HepG2 (cell line): ENCODE results near the gene R3HCC1L. TPM values are rescaled to one million over a fixed set of nuclear protein-coding genes. Genes with fewer than 3 reads are reported as not detected.

ENCODE experiments used
- ATAC-seq: fragments of 200-7000 bp; cut with Tn5 transposase; 3 replicates; pipeline ENCODE4 v1.9.1; 2020; ENCODE audit warnings: mild to moderate bottlenecking, moderate library complexity
- BruUV-seq: library from RNA; stranded (reverse); fragments of 400-500 nt; replicated peaks from 2 replicates; lab custom pipeline; 2021; lab: Mats Ljungman, UMichigan
- CTCF ChIA-PET: fragments of 300-600 bp; formaldehyde crosslinking; extraction: SDS; loops from one replicate; lab custom pipeline; 2021; ENCODE audit warnings: low total read pairs, inconsistent platforms, low intra/inter-chr PET ratio; lab: Yijun Ruan, JAX
- POLR2A ChIA-PET: fragments of 350-600 bp; sonication (Branson Sonifier 250); formaldehyde crosslinking; loops from one replicate; lab custom pipeline; 2020; ENCODE audit warnings: antibody characterized with exemption, inconsistent platforms; lab: Yijun Ruan, JAX
- DNase-seq: peaks from one replicate; pipeline ENCODE4 v3.0.0-alpha.2; 2015; ENCODE audit warnings: low spot score
- FAIRE-seq: peaks from 3 replicates; lab custom pipeline; 2011; peaks lifted over from hg19 to GRCh38; lab: Jason Lieb, UNC
- H2AFZ ChIP-seq: one replicate; pipeline ENCODE4 v1.6.1; 2011; ENCODE audit warnings: low read length, inconsistent platforms
- H3K27ac ChIP-seq: fragments of 300-600 bp; 3 replicates; pipeline ENCODE4 v1.8.0; 2011; ENCODE audit warnings: mixed run types, mild to moderate bottlenecking, mixed read lengths, low read length, inconsistent platforms; ENCODE audit not compliant: insufficient read depth; ENCODE audit errors: extremely low read length
- H3K27me3 ChIP-seq, 2 experiments: fragments of 200-600 bp in 1 of 2; 2 replicates in 1 of 2; 3 replicates in 1 of 2; pipeline versions ENCODE4 v1.6.0 to v1.8.0; 2011; ENCODE audit warnings: low read length in 2 of 2, mild to moderate bottlenecking in 2 of 2, moderate library complexity in 2 of 2, inconsistent platforms in 1 of 2; ENCODE audit not compliant: insufficient read depth in 2 of 2, control insufficient read depth in 1 of 2
- H3K36me3 ChIP-seq, 2 experiments: fragments of 200-600 bp in 1 of 2; replicated peaks in 1 of 2; 2 replicates in 1 of 2; 3 replicates in 1 of 2; pipeline versions ENCODE4 v1.5.1 to v1.8.0; 2011; ENCODE audit warnings: low read length in 2 of 2, inconsistent platforms in 1 of 2; ENCODE audit not compliant: insufficient read depth in 2 of 2, control insufficient read depth in 1 of 2
- H3K4me1 ChIP-seq: 2 replicates; pipeline ENCODE4 v1.5.1; 2012; ENCODE audit warnings: low read length, inconsistent platforms; ENCODE audit not compliant: insufficient read depth
- H3K4me2 ChIP-seq: 2 replicates; pipeline ENCODE4 v1.6.0; 2011; ENCODE audit warnings: low read depth, low read length, inconsistent platforms
- H3K4me3 ChIP-seq, 3 experiments: fragments of 200-600 bp in 1 of 3; sonication (generic), shearing (Covaris generic) in 1 of 3; replicated peaks in 1 of 3; 2 replicates each; pipeline ENCODE4 v1.5.1; 2011 to 2016; ENCODE audit warnings: low read length in 3 of 3, inconsistent platforms in 2 of 3, low read depth in 2 of 3, mild to moderate bottlenecking in 2 of 3, control low read depth in 1 of 3, mixed read lengths in 1 of 3; ENCODE audit not compliant: insufficient read depth in 1 of 3
- H3K79me2 ChIP-seq: one replicate; pipeline ENCODE4 v1.6.1; 2011; ENCODE audit warnings: low read length, inconsistent platforms; ENCODE audit not compliant: insufficient read depth
- H3K9ac ChIP-seq: 2 replicates; pipeline ENCODE4 v1.6.0; 2011; ENCODE audit warnings: mild to moderate bottlenecking, low read depth, low read length, inconsistent platforms; ENCODE audit not compliant: insufficient read depth
- H3K9me3 ChIP-seq: 2 replicates; pipeline ENCODE4 v1.5.1; 2012; ENCODE audit warnings: mild to moderate bottlenecking, low read length
- H4K20me1 ChIP-seq: 2 replicates; pipeline ENCODE4 v1.6.0; 2011; ENCODE audit warnings: inconsistent platforms, mild to moderate bottlenecking, low read length, moderate library complexity; ENCODE audit not compliant: insufficient read depth
- MIER2 ChIP-seq: IDR thresholded peaks from 2 replicates; pipeline ENCODE4 v1.6.1; 2016; ENCODE audit warnings: missing biosample characterization, missing genetic modification reagents
- SMARCC2 ChIP-seq: fragments of 450-650 bp; IDR thresholded peaks from 2 replicates; pipeline ENCODE4 v1.6.1; 2017; ENCODE audit warnings: antibody characterized with exemption, mild to moderate bottlenecking
- WIZ ChIP-seq: sonication (generic); formaldehyde crosslinking; IDR thresholded peaks from 2 replicates; pipeline ENCODE4 v1.5.1; 2020; ENCODE audit warnings: mild to moderate bottlenecking, missing genetic modification reagents
- ZNF234 ChIP-seq: sonication (generic); formaldehyde crosslinking; conservative IDR thresholded peaks from 2 replicates; pipeline ENCODE4 v1.5.1; 2020; ENCODE audit warnings: mild to moderate bottlenecking, missing genetic modification reagents
- ZNF607 ChIP-seq: sonication (generic); formaldehyde crosslinking; IDR thresholded peaks from 2 replicates; pipeline ENCODE4 v1.5.1; 2020; ENCODE audit warnings: missing genetic modification reagents, mild to moderate bottlenecking, borderline replicate concordance
- ZNF660 ChIP-seq: sonication (generic); formaldehyde crosslinking; IDR thresholded peaks from 2 replicates; pipeline ENCODE4 v1.5.1; 2020; ENCODE audit warnings: mild to moderate bottlenecking, low read depth, missing genetic modification reagents, borderline replicate concordance
- ZNF737 ChIP-seq: sonication (generic); formaldehyde crosslinking; IDR thresholded peaks from 2 replicates; pipeline ENCODE4 v1.5.0; 2020; ENCODE audit warnings: missing genetic modification reagents, mild to moderate bottlenecking, borderline replicate concordance
- WGBS: methylation state at CpG from one replicate; pipeline ENCODE4 v1.1.6; 2017; ENCODE audit warnings: low lambda C conversion rate; 5-methylcytosine and 5-hydroxymethylcytosine counted together
- in situ Hi-C: cut with HindIII; loops from 2 replicates; pipeline ENCODE4 v1.10.0; 2017; ENCODE audit warnings: low pct_unique_long_range_greater_than_20kb; ENCODE audit not compliant: extremely low pct_ligation_motif_present
- intact Hi-C: fragments of 100-400 bp; cut with micrococcal nuclease; formaldehyde crosslinking; loops from one replicate; pipeline ENCODE4 v1.10.0; 2022; ENCODE audit not compliant: unreplicated experiment
- polyA plus RNA-seq, 8 experiments: library from polyadenylated mRNA; depleted of rRNA in 3 of 8; stranded (reverse) in 7 of 8; unstranded in 1 of 8; fragments of >200 nt; fragmentation: Illumina TruSeq in 4 of 8; extraction: Trizol in 4 of 8; gene quantifications; 2 replicates each; pipeline versions ENCODE4 v1.2.1 to v1.2.3, GENCODE V29; 2011 to 2016; ENCODE audit warnings: low read depth in 4 of 8, missing spikeins in 1 of 8, mixed read lengths in 1 of 8; ENCODE audit not compliant: insufficient read depth in 1 of 8
- total RNA-seq, 5 experiments: library from RNA; depleted of rRNA; stranded (reverse); fragments of >200 nt; fragmentation: Illumina TruSeq; extraction: Trizol; gene quantifications; 2 replicates each; pipeline ENCODE4 v1.2.3, GENCODE V29; 2016; ENCODE audit warnings: low read depth in 1 of 5
- TF ChIP-seq, protein P1 (sequence below): sonication (generic); formaldehyde crosslinking; IDR thresholded peaks from 2 replicates; pipeline ENCODE4 v1.4.0; 2020; ENCODE audit warnings: mild to moderate bottlenecking, missing genetic modification reagents
- TF ChIP-seq, protein P2 (sequence below), 2 experiments: sonication (generic) in 1 of 2; formaldehyde crosslinking in 1 of 2; IDR thresholded peaks; 2 replicates each; pipeline versions ENCODE4 v1.4.0 to v1.6.1; 2018 to 2020; ENCODE audit warnings: missing genetic modification reagents in 2 of 2, borderline replicate concordance in 1 of 2, low read depth in 1 of 2, mild to moderate bottlenecking in 1 of 2, missing biosample characterization in 1 of 2
- TF ChIP-seq, protein P3 (sequence below): sonication (generic); formaldehyde crosslinking; IDR thresholded peaks from 2 replicates; pipeline ENCODE4 v1.4.0; 2020; ENCODE audit warnings: missing genetic modification reagents
- TF ChIP-seq, protein P4 (sequence below): sonication (generic); formaldehyde crosslinking; IDR thresholded peaks from 2 replicates; pipeline ENCODE4 v1.4.0; 2020; ENCODE audit warnings: missing genetic modification reagents, mild to moderate bottlenecking, borderline replicate concordance
- TF ChIP-seq, protein P5 (sequence below): sonication (generic); formaldehyde crosslinking; IDR thresholded peaks from 2 replicates; pipeline ENCODE4 v1.4.0; 2020; ENCODE audit warnings: missing genetic modification reagents, borderline replicate concordance

R3HCC1L gene
- total and polyA plus RNA-seq, 2 of the 13 experiments (the other 11 are each of a cell fraction or from before 2014, with no cell fraction given), result 6.5 to 12.2 TPM

DNA sequence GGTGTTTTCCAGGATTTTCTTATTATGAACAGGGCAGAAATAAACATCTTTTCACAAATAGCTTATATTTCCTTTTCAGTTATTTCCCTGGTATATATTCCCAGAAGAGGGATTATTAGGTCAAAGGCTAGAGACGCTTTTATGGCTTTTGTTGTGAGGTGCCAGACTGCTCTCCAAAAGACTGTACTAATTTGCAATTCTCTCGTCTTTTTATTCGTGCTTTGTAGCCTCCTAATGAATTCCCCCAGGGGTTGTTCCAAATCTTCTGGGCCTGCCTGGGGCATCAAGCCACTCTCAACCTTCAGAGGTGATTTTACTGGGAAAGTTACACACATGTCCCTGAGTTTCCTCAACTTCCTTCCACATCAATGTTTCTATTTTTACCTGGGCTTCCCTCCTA lies 34.0 kb upstream of the R3HCC1L start:
- Histone ChIP-seq H3K4me3 (no peak overlapping the region), H2AFZ (no peak overlapping the region), H3K27me3 (peaks cover 2 to 27% of the 10 kb centered on the region in 2 experiments; a peak in 3 of 5 replicates), H3K79me2 (no peaks in the 10 kb centered on the region), H4K20me1 (no peaks in the 10 kb centered on the region), H3K27ac (no peak overlapping the region), H3K4me1 (no peaks in the 10 kb centered on the region), H3K9me3 (no peaks in the 10 kb centered on the region), H3K9ac (no peak overlapping the region), H3K36me3 (no peaks in the 10 kb centered on the region), H3K4me2 (no peak overlapping the region)
- ChIA-PET POLR2A (no interaction called here), CTCF (no interaction called here)
- WGBS, result 3% methylated on average over 3 of the region's 3 CpGs
- intact Hi-C loops, result no loop called here
- in situ Hi-C loops, result no loop called here
- BruUV-seq, result no TSS peak
- TF ChIP-seq, protein P1, sequence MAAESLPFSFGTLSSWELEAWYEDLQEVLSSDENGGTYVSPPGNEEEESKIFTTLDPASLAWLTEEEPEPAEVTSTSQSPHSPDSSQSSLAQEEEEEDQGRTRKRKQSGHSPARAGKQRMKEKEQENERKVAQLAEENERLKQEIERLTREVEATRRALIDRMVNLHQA (CRISPR knock-in tag), result no peak
- TF ChIP-seq ZNF737 (CRISPR knock-in tag), result no peak
- TF ChIP-seq MIER2 (CRISPR knock-in tag), result no peak
- TF ChIP-seq, protein P2, sequence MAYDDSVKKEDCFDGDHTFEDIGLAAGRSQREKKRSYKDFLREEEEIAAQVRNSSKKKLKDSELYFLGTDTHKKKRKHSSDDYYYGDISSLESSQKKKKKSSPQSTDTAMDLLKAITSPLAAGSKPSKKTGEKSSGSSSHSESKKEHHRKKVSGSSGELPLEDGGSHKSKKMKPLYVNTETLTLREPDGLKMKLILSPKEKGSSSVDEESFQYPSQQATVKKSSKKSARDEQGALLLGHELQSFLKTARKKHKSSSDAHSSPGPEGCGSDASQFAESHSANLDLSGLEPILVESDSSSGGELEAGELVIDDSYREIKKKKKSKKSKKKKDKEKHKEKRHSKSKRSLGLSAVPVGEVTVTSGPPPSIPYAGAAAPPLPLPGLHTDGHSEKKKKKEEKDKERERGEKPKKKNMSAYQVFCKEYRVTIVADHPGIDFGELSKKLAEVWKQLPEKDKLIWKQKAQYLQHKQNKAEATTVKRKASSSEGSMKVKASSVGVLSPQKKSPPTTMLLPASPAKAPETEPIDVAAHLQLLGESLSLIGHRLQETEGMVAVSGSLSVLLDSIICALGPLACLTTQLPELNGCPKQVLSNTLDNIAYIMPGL (CRISPR knock-in tag; IDR thresholded peaks at IDR 0.05; ENCODE audit: borderline replicate concordance in 1 of 2, low read depth in 1 of 2), result no peak
- TF ChIP-seq, protein P3, sequence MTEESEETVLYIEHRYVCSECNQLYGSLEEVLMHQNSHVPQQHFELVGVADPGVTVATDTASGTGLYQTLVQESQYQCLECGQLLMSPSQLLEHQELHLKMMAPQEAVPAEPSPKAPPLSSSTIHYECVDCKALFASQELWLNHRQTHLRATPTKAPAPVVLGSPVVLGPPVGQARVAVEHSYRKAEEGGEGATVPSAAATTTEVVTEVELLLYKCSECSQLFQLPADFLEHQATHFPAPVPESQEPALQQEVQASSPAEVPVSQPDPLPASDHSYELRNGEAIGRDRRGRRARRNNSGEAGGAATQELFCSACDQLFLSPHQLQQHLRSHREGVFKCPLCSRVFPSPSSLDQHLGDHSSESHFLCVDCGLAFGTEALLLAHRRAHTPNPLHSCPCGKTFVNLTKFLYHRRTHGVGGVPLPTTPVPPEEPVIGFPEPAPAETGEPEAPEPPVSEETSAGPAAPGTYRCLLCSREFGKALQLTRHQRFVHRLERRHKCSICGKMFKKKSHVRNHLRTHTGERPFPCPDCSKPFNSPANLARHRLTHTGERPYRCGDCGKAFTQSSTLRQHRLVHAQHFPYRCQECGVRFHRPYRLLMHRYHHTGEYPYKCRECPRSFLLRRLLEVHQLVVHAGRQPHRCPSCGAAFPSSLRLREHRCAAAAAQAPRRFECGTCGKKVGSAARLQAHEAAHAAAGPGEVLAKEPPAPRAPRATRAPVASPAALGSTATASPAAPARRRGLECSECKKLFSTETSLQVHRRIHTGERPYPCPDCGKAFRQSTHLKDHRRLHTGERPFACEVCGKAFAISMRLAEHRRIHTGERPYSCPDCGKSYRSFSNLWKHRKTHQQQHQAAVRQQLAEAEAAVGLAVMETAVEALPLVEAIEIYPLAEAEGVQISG (CRISPR knock-in tag), result no peak
- TF ChIP-seq, protein P4, sequence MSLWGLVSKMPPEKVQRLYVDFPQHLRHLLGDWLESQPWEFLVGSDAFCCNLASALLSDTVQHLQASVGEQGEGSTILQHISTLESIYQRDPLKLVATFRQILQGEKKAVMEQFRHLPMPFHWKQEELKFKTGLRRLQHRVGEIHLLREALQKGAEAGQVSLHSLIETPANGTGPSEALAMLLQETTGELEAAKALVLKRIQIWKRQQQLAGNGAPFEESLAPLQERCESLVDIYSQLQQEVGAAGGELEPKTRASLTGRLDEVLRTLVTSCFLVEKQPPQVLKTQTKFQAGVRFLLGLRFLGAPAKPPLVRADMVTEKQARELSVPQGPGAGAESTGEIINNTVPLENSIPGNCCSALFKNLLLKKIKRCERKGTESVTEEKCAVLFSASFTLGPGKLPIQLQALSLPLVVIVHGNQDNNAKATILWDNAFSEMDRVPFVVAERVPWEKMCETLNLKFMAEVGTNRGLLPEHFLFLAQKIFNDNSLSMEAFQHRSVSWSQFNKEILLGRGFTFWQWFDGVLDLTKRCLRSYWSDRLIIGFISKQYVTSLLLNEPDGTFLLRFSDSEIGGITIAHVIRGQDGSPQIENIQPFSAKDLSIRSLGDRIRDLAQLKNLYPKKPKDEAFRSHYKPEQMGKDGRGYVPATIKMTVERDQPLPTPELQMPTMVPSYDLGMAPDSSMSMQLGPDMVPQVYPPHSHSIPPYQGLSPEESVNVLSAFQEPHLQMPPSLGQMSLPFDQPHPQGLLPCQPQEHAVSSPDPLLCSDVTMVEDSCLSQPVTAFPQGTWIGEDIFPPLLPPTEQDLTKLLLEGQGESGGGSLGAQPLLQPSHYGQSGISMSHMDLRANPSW, result no peak
- TF ChIP-seq, protein P5, sequence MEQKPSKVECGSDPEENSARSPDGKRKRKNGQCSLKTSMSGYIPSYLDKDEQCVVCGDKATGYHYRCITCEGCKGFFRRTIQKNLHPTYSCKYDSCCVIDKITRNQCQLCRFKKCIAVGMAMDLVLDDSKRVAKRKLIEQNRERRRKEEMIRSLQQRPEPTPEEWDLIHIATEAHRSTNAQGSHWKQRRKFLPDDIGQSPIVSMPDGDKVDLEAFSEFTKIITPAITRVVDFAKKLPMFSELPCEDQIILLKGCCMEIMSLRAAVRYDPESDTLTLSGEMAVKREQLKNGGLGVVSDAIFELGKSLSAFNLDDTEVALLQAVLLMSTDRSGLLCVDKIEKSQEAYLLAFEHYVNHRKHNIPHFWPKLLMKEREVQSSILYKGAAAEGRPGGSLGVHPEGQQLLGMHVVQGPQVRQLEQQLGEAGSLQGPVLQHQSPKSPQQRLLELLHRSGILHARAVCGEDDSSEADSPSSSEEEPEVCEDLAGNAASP, result no peak
- no peak for TF ChIP-seq WIZ
- no peak for TF ChIP-seq SMARCC2
- no peak for TF ChIP-seq ZNF607 (CRISPR knock-in tag)
- TF ChIP-seq ZNF234 (CRISPR knock-in tag), result no peak
- TF ChIP-seq ZNF660 (CRISPR knock-in tag), result no peak
- FAIRE-seq (no peak), DNase-seq (no peak), ATAC-seq (no peak)
